ENCODE measurements around the gene C1orf210. TPM values are rescaled to one million over a fixed set of nuclear protein-coding genes. Genes with fewer than 3 reads are reported as not detected.

C1orf210 gene
- polyA plus RNA-seq, 2 of the 4 experiments (the other 2 are of a cell fraction), result not detected

- WGBS (ENCODE audit: missing lambda C conversion rate), result 89% methylated on average over 1 of the region's 1 CpG
- H3K27ac ChIP-seq, result no peak overlapping the region
- H3K4me2 ChIP-seq, result no peak overlapping the region
- ChIA-PET CTCF (interaction anchor here (0.5 kb wide), 1 partner anchor 844 kb away, joined by 3 read pairs; no protein-coding TSS in a partner anchor), POLR2A (no interaction called here)
- peaks cover 16% of the 10 kb centered on the region; the same call in 2 of the 3 replicates for H3K9me3 ChIP-seq
- no peak overlapping the region for H3K4me3 ChIP-seq
- FAIRE-seq (no peak), ATAC-seq (no peak), DNase-seq (ENCODE audit: low read depth in 1 of 2, low spot score in 1 of 2) (no peak)
- no peak for TF ChIP-seq RFX5 (IDR thresholded peaks at IDR 0.05)
- TF ChIP-seq SMC3 (IDR thresholded peaks at IDR 0.05), result no peak
- no peak for TF ChIP-seq HOXA7 (CRISPR knock-in tag; IDR thresholded peaks at IDR 0.05)
- TF ChIP-seq RARB (CRISPR knock-in tag; IDR thresholded peaks at IDR 0.05), result no peak
- TF ChIP-seq PHF8 (IDR thresholded peaks at IDR 0.05; ENCODE audit: borderline replicate concordance, low read depth), result no peak
- TF ChIP-seq ELK1 (IDR thresholded peaks at IDR 0.05; ENCODE audit: low read depth, low read length), result no peak
- no peak for TF ChIP-seq ZNF302 (CRISPR knock-in tag; IDR thresholded peaks at IDR 0.05)
- no peak for TF ChIP-seq RAD21 (conservative IDR thresholded peaks at IDR 0.05 in 1 of 2, IDR thresholded peaks at IDR 0.05 in 1 of 2)
- TF ChIP-seq, protein P1, sequence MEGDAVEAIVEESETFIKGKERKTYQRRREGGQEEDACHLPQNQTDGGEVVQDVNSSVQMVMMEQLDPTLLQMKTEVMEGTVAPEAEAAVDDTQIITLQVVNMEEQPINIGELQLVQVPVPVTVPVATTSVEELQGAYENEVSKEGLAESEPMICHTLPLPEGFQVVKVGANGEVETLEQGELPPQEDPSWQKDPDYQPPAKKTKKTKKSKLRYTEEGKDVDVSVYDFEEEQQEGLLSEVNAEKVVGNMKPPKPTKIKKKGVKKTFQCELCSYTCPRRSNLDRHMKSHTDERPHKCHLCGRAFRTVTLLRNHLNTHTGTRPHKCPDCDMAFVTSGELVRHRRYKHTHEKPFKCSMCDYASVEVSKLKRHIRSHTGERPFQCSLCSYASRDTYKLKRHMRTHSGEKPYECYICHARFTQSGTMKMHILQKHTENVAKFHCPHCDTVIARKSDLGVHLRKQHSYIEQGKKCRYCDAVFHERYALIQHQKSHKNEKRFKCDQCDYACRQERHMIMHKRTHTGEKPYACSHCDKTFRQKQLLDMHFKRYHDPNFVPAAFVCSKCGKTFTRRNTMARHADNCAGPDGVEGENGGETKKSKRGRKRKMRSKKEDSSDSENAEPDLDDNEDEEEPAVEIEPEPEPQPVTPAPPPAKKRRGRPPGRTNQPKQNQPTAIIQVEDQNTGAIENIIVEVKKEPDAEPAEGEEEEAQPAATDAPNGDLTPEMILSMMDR (IDR thresholded peaks at IDR 0.05), result no peak
- TF ChIP-seq TFCP2L1 (CRISPR knock-in tag; IDR thresholded peaks at IDR 0.05), result no peak
- no peak for TF ChIP-seq FOSB (CRISPR knock-in tag; IDR thresholded peaks at IDR 0.05)
- TF ChIP-seq KDM5A (IDR thresholded peaks at IDR 0.05), result no peak
- no peaks in the 10 kb centered on the region for H3K4me1 ChIP-seq
These were observed 39.4 kb upstream of the C1orf210 start for GRCh38 chr1:43324810-43325209.

GRCh38 chr1:43322506-43322905 is 37.1 kb upstream of the C1orf210 start:
- Histone ChIP-seq H3K4me2 (no peak overlapping the region), H3K4me3 (no peak overlapping the region), H3K4me1 (no peaks in the 10 kb centered on the region), H3K27ac (no peak overlapping the region), H3K9me3 (peaks cover 7% of the 10 kb centered on the region; the same call in 1 of the 3 replicates)
- POLR2A ChIA-PET, result no interaction called here
- WGBS (ENCODE audit: missing lambda C conversion rate), result 72% methylated on average over 4 of the region's 5 CpGs
- ATAC-seq, result no peak
- no peak for DNase-seq (ENCODE audit: low read depth in 1 of 2, low spot score in 1 of 2)
- no peak for FAIRE-seq
- TF ChIP-seq HDAC2 (IDR thresholded peaks at IDR 0.05), result no peak
- no peak for TF ChIP-seq USF2 (IDR thresholded peaks at IDR 0.05)
- TF ChIP-seq CHD2 (IDR thresholded peaks at IDR 0.05; ENCODE audit: low read length, partially characterized antibody), result no peak
- TF ChIP-seq ZFP36 (IDR thresholded peaks at IDR 0.05; ENCODE audit: borderline replicate concordance, partially characterized antibody), result no peak
- TF ChIP-seq FOSL2 (IDR thresholded peaks at IDR 0.05), result no peak
- no peak for TF ChIP-seq FOSL2 (CRISPR knock-in tag; IDR thresholded peaks at IDR 0.05)
- no peak for TF ChIP-seq RARB (CRISPR knock-in tag; IDR thresholded peaks at IDR 0.05)
- no peak for TF ChIP-seq HOXA7 (CRISPR knock-in tag; IDR thresholded peaks at IDR 0.05)
- no peak for TF ChIP-seq NR3C1 (IDR thresholded peaks at IDR 0.05)
- no peak for TF ChIP-seq RFX5 (IDR thresholded peaks at IDR 0.05)
- TF ChIP-seq NFE2L2 (conservative IDR thresholded peaks at IDR 0.05; ENCODE audit: low read length), result no peak
- TF ChIP-seq HEYL (CRISPR knock-in tag; IDR thresholded peaks at IDR 0.05), result no peak
- TF ChIP-seq, protein P2, sequence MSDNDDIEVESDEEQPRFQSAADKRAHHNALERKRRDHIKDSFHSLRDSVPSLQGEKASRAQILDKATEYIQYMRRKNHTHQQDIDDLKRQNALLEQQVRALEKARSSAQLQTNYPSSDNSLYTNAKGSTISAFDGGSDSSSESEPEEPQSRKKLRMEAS (IDR thresholded peaks at IDR 0.05), result no peak
- TF ChIP-seq POLR2AphosphoS2 (conservative IDR thresholded peaks at IDR 0.05; ENCODE audit: low read length), result no peak
- no peak for TF ChIP-seq ESRRA (IDR thresholded peaks at IDR 0.05; ENCODE audit: borderline replicate concordance, low read length)
- CTCF ChIA-PET, result no interaction called here
